HG03196 (cell line): Measurements from ENCODE around the gene CRYBB2.
"Not testable (repeated sequence)": the region's sequence is repeated elsewhere in the genome, so short reads cannot be mapped to it uniquely, and the experiment has no call there.

Source experiments
- ATAC-seq: cut with Tn5 transposase; IDR thresholded peaks from one replicate; pipeline ENCODE4 v1.9.1; 2021; ENCODE audit not compliant: unreplicated experiment

The CRYBB2 gene

GRCh38 chr22:25219211-25219689 lies at the start of gene CRYBB2:
TSS of gene CRYBB2 (plus strand) at chr22:25219639. CDS start at chr22:25221430, 1,791 bp downstream.
- no peak for ATAC-seq

- ATAC-seq = no peak
Measured at GRCh38 chr22:25170426-25170980, 48.9 kb upstream of the CRYBB2 start.

GRCh38 chr22:25172153-25172552 lies 47.3 kb upstream of the CRYBB2 start:
- ATAC-seq = no peak

GRCh38 chr22:25174156-25174887 lies 45.1 kb upstream of the CRYBB2 start:
- no peak for ATAC-seq

- no peak for ATAC-seq
Measured at GRCh38 chr22:25174888-25175411, 44.5 kb upstream of the CRYBB2 start.

- ATAC-seq = no peak
Measured at GRCh38 chr22:25176175-25176574, 43.3 kb upstream of the CRYBB2 start.

GRCh38 chr22:25176799-25177198 lies 42.6 kb upstream of the CRYBB2 start:
- no peak for ATAC-seq

- no peak for ATAC-seq
Measured at GRCh38 chr22:25177226-25177625, 42.2 kb upstream of the CRYBB2 start.

GRCh38 chr22:25177895-25178294 lies 41.5 kb upstream of the CRYBB2 start:
- no peak for ATAC-seq

GRCh38 chr22:25178348-25178747 lies 41.1 kb upstream of the CRYBB2 start:
- ATAC-seq = not testable (repeated sequence)

- ATAC-seq = not testable (repeated sequence)
Measured at GRCh38 chr22:25178869-25179631, 40.4 kb upstream of the CRYBB2 start.

GRCh38 chr22:25182131-25183110 lies 37.0 kb upstream of the CRYBB2 start:
- ATAC-seq = no peak

GRCh38 chr22:25183949-25184619 lies 35.4 kb upstream of the CRYBB2 start:
- ATAC-seq = no peak

- no peak for ATAC-seq
Measured at GRCh38 chr22:25186140-25186539, 33.3 kb upstream of the CRYBB2 start.

GRCh38 chr22:25187469-25187868 lies 32.0 kb upstream of the CRYBB2 start:
- ATAC-seq = no peak

- ATAC-seq = no peak
Measured at GRCh38 chr22:25192406-25192805, 27.0 kb upstream of the CRYBB2 start.

- no peak for ATAC-seq
Measured at GRCh38 chr22:25193130-25193529, 26.3 kb upstream of the CRYBB2 start.

- ATAC-seq = no peak
Measured at GRCh38 chr22:25193548-25193947, 25.9 kb upstream of the CRYBB2 start.

- ATAC-seq = no peak
Measured at GRCh38 chr22:25196326-25196725, 23.1 kb upstream of the CRYBB2 start.

- no peak for ATAC-seq
Measured at GRCh38 chr22:25197340-25197739, 22.1 kb upstream of the CRYBB2 start.
